Neutrophil (primary cell): ENCODE data around the gene BCL10.

Experiments used
- H3K27ac ChIP-seq: fragments of 200-600 bp; sonication (generic); 2 replicates; pipeline ENCODE4 v1.5.1; 2016; ENCODE audit warnings: mild to moderate bottlenecking, moderate library complexity
- H3K27me3 ChIP-seq: fragments of 200-600 bp; sonication (generic); 2 replicates; pipeline ENCODE4 v1.6.0; 2016; ENCODE audit warnings: mild to moderate bottlenecking
- H3K36me3 ChIP-seq: fragments of 200-600 bp; sonication (generic); 2 replicates; pipeline ENCODE4 v1.5.1; 2017
- H3K4me1 ChIP-seq, 2 experiments: fragments of 200-600 bp in 1 of 2; sonication (generic) in 1 of 2; 1 replicate in 1 of 2; 2 replicates in 1 of 2; pipeline versions ENCODE4 v1.5.1 to v1.6.1; 2013 to 2016; ENCODE audit warnings: low read depth in 1 of 2, low read length in 1 of 2, mild to moderate bottlenecking in 1 of 2, moderate library complexity in 1 of 2; ENCODE audit not compliant: control insufficient read depth in 1 of 2, insufficient read depth in 1 of 2
- H3K4me3 ChIP-seq, 2 experiments: fragments of 200-600 bp in 1 of 2; sonication (generic) in 1 of 2; 1 replicate in 1 of 2; 2 replicates in 1 of 2; pipeline ENCODE4 v1.5.1; 2013 to 2016; ENCODE audit warnings: low read depth in 1 of 2, low read length in 1 of 2, mild to moderate bottlenecking in 1 of 2, moderate library complexity in 1 of 2
- H3K9me3 ChIP-seq: fragments of 200-600 bp; sonication (generic); 2 replicates; pipeline ENCODE4 v1.5.1; 2016
- CTCF ChIP-seq: fragments of 200-600 bp; sonication (generic); IDR thresholded peaks from 2 replicates; pipeline ENCODE4 v1.5.1; 2016; ENCODE audit warnings: antibody characterized with exemption

The BCL10 gene

DNA sequence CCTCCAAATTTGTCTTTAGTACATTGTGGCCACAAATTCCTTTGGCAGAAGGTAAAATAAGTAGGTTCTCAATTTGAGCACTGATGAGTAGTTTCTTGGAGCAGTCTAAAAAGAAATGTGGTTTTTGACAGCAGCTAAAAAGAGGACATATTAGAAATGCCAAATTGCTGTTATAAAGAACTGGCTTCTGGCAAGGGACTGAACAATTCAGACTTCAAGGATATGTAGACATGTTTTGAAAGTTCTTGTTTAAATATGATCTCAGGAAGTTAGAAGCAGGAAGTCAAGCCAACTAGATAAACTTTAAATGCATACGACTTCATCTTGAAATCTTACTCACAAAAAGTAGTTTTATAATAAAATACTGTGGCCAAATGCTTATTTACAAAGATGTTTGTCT, 35.8 kb downstream of the BCL10 start:
- no peak overlapping the region for H3K27ac ChIP-seq
- H3K36me3 ChIP-seq, result no peaks in the 10 kb centered on the region
- H3K9me3 ChIP-seq, result no peaks in the 10 kb centered on the region
- no peaks in the 10 kb centered on the region for H3K27me3 ChIP-seq
- H3K4me3 ChIP-seq, result no peak overlapping the region
- no peak for TF ChIP-seq CTCF
- H3K4me1 ChIP-seq, result no peaks in the 10 kb centered on the region

GRCh38 chr1:85240174-85240601, 36.2 kb downstream of the BCL10 start:
- Histone ChIP-seq H3K36me3 (no peaks in the 10 kb centered on the region), H3K4me3 (no peak overlapping the region), H3K27ac (no peak overlapping the region), H3K4me1 (no peaks in the 10 kb centered on the region), H3K9me3 (no peaks in the 10 kb centered on the region), H3K27me3 (no peaks in the 10 kb centered on the region)
- TF ChIP-seq CTCF, result no peak

GRCh38 chr1:85237613-85238012, 38.8 kb downstream of the BCL10 start:
- H3K36me3 ChIP-seq, result no peaks in the 10 kb centered on the region
- H3K4me3 ChIP-seq, result no peak overlapping the region
- H3K4me1 ChIP-seq, result no peaks in the 10 kb centered on the region
- no peak for TF ChIP-seq CTCF
- H3K9me3 ChIP-seq, result no peaks in the 10 kb centered on the region
- no peaks in the 10 kb centered on the region for H3K27me3 ChIP-seq
- no peak overlapping the region for H3K27ac ChIP-seq

- Histone ChIP-seq H3K4me3 (no peak overlapping the region), H3K27ac (no peak overlapping the region), H3K9me3 (no peaks in the 10 kb centered on the region), H3K27me3 (no peaks in the 10 kb centered on the region), H3K4me1 (peaks cover 0 to 3% of the 10 kb centered on the region in 2 experiments), H3K36me3 (no peaks in the 10 kb centered on the region)
- TF ChIP-seq CTCF, result no peak
Measured at GRCh38 chr1:85230305-85230977, 46.0 kb downstream of the BCL10 start.

DNA sequence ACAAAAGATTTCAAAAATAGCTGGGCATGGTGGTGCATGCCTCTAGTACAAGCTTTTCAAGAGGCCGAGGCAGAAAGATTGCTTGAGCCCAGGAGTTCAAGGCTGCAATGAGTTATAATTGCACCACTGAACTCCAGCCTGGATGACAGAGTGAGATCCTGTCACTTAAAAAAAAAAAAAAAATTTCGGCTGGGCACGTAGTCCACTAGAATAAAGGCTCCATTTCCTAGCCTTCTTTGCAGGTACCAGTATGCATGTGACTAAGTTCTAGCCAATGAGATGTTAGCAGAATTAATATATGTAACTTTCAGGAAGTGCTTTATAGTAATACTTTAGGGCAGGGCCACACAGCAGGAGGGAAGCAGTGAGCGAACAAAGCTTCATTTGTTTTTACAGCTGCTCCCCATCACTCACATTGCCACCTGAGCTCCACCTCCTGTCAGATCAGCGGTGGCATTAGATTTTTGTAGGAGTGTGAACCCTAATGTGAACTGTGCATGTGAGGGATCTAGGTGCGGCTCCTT, 46.8 kb downstream of the BCL10 start:
- Histone ChIP-seq H3K27me3 (no peaks in the 10 kb centered on the region), H3K27ac (no peak overlapping the region), H3K4me1 (peaks cover 0 to 10% of the 10 kb centered on the region in 2 experiments), H3K4me3 (no peak overlapping the region), H3K9me3 (no peaks in the 10 kb centered on the region), H3K36me3 (no peaks in the 10 kb centered on the region)
- no peak for TF ChIP-seq CTCF
